Retinal pigment epithelial cell (primary cell): ENCODE results near the gene SLC12A5.

Experiments used
- DNase-seq: peaks from one replicate; pipeline ENCODE4 v3.0.0-alpha.2; 2010; ENCODE audit warnings: low read depth
- H3K4me3 ChIP-seq: 2 replicates; pipeline ENCODE4 v1.5.1; 2011; ENCODE audit warnings: mild to moderate bottlenecking, low read length, control low read depth, moderate library complexity
- TF ChIP-seq, protein P1 (sequence below): conservative IDR thresholded peaks from 2 replicates; pipeline ENCODE4 v1.5.1; 2011; ENCODE audit warnings: low read depth, low read length, control low read depth, inconsistent platforms

Gene SLC12A5

DNA sequence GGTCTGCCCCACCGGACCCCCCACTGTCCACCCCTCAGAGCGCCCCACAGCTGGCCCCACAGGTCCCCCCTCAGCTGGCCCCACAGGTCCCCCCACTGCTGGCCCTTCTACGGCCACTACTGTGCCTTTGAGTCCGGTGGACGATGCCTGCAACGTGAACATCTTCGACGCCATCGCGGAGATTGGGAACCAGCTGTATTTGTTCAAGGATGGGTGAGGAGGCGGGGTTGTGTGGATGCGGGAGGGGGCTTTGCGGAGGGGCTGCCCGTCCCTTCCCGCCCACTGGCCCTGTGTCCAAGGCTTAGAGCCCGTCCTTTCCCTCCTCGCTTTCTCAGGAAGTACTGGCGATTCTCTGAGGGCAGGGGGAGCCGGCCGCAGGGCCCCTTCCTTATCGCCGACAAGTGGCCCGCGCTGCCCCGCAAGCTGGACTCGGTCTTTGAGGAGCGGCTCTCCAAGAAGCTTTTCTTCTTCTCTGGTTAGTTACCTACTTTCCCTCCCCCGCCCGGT, 15.6 kb upstream of the SLC12A5 start:
- no peak for DNase-seq
- no peak overlapping the region for H3K4me3 ChIP-seq
- TF ChIP-seq, protein P1, sequence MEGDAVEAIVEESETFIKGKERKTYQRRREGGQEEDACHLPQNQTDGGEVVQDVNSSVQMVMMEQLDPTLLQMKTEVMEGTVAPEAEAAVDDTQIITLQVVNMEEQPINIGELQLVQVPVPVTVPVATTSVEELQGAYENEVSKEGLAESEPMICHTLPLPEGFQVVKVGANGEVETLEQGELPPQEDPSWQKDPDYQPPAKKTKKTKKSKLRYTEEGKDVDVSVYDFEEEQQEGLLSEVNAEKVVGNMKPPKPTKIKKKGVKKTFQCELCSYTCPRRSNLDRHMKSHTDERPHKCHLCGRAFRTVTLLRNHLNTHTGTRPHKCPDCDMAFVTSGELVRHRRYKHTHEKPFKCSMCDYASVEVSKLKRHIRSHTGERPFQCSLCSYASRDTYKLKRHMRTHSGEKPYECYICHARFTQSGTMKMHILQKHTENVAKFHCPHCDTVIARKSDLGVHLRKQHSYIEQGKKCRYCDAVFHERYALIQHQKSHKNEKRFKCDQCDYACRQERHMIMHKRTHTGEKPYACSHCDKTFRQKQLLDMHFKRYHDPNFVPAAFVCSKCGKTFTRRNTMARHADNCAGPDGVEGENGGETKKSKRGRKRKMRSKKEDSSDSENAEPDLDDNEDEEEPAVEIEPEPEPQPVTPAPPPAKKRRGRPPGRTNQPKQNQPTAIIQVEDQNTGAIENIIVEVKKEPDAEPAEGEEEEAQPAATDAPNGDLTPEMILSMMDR = no peak

DNA sequence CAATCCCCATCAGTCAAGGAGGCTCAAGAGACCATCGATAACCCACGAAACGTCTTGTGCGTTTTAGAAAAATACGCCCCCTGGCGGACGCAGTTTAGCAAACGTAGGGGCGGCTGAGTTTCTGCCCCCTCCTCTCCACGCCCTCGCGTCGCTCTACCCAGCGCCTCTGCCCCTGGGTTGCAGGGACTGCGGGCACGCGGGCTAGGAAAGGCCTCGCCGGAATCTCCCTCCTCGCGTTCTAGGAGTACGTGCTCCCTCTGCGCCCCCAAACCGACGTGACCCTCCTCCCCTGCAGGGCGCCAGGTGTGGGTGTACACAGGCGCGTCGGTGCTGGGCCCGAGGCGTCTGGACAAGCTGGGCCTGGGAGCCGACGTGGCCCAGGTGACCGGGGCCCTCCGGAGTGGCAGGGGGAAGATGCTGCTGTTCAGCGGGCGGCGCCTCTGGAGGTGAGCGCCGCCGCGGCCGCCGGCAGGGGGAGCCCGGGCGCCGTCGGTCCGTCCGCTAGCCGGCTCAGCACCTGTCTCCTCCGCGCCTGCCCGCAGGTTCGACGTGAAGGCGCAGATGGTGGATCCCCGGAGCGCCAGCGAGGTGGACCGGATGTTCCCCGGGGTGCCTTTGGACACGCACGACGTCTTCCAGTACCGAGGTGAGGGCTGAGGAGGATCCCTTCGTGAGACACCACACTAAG, 15.0 kb upstream of the SLC12A5 start:
- TF ChIP-seq, protein P1 = peak; percentile 67
- no peak for DNase-seq
- H3K4me3 ChIP-seq = no peak overlapping the region

DNA sequence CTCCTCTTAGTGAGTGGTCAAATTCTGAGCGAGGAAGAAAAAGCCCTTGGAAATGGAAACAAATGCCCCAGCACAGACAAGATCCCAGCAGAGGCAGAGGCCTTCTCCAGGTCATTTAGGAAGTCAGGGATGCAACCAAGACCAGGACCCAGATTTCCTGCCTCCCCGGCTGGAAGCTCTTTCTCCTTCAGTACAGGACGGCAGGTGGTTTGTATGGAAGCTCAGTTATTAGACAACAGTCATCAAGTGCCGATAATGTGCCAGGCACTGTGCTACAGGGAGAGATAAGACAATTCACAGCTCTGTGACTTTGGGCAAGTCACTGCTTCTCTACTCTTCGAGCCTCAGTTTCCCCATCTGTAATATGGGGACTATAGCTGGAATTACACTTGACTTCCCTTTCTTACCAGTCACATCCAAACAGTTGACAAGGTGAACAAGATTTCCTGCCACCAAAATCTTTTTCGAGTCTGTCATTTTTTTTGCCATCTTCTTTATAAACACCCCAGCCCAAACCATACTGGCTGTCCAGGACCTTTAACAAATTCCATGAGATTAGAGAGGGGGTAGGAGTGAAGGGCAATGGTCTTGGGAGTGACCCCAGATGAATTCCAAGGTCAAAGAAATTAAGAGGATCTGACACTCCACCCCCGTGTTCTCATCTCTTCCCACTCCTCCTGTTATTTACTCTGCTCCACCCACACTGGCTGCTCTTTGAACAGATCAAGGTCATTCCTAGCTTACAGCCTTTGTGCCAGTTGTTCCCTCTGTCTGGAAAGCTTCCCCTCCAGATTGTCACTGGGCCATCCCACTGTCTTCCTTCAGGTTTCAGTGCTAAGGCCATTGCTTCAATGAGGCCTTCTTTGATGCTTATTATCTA, 14.3 kb upstream of the SLC12A5 start:
- TF ChIP-seq, protein P1 = no peak
- H3K4me3 ChIP-seq = no peak overlapping the region
- no peak for DNase-seq

DNA sequence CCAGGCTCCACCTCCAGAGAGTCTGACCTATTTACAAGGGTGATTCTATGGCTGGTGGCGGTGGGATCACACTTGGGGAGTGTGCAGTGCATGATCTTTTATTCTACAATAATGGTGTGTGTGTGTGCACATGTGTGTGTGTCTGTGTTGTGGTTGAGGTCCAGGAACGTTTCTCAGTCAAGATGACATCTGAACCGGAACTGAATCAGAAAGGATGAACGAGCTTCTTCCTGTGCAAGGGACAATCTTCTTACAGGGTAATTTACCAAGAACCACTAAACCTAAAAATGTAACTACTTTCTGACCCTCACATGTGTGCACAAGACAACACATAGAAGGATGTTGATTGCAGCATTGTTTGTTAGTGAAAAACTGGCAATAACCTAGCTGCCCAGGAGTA, 11.7 kb upstream of the SLC12A5 start:
- TF ChIP-seq, protein P1 = no peak
- H3K4me3 ChIP-seq = no peak overlapping the region
- DNase-seq = no peak

DNA sequence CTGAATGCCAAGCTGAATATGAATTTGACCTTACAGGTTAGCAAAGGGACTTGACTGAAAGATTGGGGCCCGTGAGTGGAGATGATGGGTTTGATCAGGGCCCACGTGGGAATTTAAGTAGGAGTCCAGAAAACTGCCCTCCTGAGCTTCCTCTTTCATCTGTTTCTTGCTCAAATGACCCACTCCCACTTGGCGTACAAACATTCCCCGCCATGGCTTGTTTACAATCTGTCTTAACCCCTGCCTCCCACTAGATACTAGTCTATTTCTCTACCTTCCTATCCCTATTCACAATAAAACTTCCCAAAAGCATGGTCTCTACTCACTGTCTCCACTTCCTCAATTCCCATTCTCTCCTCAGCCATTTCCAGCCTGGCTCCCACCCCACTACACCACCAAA, 10.9 kb upstream of the SLC12A5 start:
- H3K4me3 ChIP-seq = no peak overlapping the region
- no peak for DNase-seq
- TF ChIP-seq, protein P1 = no peak

DNA sequence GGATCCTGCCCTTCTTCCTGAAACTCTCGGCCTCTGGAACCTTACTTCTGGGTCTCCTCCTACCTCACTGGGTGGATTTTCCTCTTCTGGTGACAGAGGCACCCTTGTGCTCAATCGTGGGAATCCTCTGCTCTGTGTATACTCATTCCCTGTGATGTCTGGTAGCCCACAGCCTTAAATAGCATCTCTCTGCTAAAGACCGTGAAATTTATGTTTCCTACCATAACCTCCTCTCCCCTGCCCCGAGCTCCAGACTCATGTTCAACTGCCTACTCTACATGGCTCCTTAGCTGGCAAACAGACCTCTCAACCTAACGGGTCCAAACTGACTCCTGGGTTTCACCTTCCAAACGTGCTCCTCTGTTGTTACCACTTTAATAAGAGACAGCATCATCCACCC, 10.4 kb upstream of the SLC12A5 start:
- TF ChIP-seq, protein P1 = no peak

More for the DNA sequence above, 10.4 kb upstream of the SLC12A5 start:
- DNase-seq = no peak
- no peak overlapping the region for H3K4me3 ChIP-seq
